ENCODE results near the gene LARGE1.

- no peak for TF ChIP-seq CTCF (IDR thresholded peaks at IDR 0.05; ENCODE audit: insufficient read depth, low read length, poor library complexity, severe bottlenecking)
- TF ChIP-seq EZH2phosphoT487 (conservative IDR thresholded peaks at IDR 0.05; ENCODE audit: low read length) = no peak
These were observed 313.8 kb downstream of the LARGE1 start for GRCh38 chr22:33606504-33606903.

Measured in SU-DHL-6 (cell line).